Measurements from ENCODE around the gene ZNF414. TPM values are rescaled to one million over a fixed set of nuclear protein-coding genes. Genes with fewer than 3 reads are reported as not detected.

ZNF414 gene
- total RNA-seq, 2 experiments from 2014 or later, result 28.7 to 36.2 TPM

DNA sequence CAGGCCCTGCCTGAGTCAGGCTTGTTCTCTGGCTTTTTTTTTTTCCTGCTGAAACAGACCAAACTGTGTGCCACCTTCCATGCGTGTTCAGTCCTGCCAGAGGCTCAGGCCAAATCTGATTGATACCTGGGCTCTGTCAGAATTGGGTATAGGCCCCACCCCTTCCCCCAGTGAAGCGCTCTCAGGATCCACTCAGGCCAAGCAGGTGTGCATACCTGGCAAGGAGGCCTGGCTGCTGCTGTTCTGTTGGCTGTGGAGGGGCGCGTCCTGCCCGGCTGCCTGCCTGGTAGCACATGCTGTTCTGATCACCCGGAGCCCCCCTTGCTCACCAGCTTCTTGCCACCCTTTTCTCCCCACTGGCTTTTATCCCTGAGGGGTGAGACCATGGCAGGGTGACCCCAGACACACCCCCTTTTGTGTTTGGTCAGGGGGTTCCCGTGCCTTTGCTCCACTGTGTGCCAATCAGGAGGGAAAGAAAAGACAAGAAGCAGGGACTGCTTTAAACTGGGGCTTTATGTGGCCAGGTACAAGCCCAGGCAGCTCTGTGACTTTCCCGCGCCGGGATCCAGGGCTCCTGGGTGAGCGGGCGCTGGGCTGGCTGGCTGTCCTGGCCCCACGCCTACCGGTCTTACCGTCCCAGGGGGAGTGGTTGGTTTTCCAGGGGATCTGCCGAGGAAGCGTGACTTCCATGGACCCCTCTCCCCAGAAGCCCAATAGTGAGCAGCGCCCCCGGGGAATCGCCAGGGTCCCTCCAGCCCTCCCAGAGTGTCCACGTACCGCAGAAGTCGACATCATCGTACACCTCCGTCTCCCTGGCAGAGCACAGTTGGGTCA lies 24.2 kb downstream of the ZNF414 start:
- Mint-ChIP-seq H3K27me3 (ENCODE audit: low read depth) (no peaks in the 10 kb centered on the region), H3K36me3 (ENCODE audit: low read depth) (peaks cover 45% of the 10 kb centered on the region), H3K4me1 (ENCODE audit: low read depth) (peaks cover 53% of the 10 kb centered on the region), H3K4me3 (no peak overlapping the region), H3K27ac (peak overlapping the region; percentile 43), H3K9me3 (ENCODE audit: insufficient read depth) (no peaks in the 10 kb centered on the region)
- ATAC-seq (no peak), DNase-seq (no peak)
- CTCF ChIA-PET, result no interaction called here
- POLR2A ChIA-PET, result interaction anchor here (0.8 kb wide), 1 partner anchor 79 kb away, joined by 3 read pairs; no protein-coding TSS in a partner anchor

DNA sequence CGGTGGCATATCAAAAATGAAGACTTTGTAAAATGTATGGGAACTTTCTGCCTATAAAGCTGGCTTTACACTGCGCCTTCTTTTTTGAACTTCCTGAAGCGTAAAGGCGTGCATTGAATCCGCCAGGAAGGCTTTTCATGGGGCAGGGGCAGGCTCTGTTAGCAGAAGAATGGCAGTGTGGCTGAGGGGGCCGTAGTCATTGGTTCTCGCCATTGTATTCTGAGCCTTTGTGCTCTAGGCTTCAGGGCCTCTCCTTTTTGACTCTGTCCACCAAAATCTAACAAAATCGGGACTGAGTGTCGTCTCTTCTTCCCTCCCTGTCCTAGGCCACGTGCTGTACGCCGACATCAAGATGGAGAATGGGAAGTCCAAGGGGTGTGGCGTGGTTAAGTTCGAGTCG lies 25.6 kb downstream of the ZNF414 start:
- peak overlapping the region; percentile 35 for H3K4me3 Mint-ChIP-seq
- peaks cover 59% of the 10 kb centered on the region for H3K36me3 Mint-ChIP-seq (ENCODE audit: low read depth)
- no peak for ATAC-seq
- H3K4me1 Mint-ChIP-seq (ENCODE audit: low read depth), result peaks cover 42% of the 10 kb centered on the region
- CTCF ChIA-PET, result interaction anchor here (1.0 to 3.6 kb wide), 5 partner anchors 15 to 90 kb away, joined by 4 to 82 read pairs (median 16); partner anchors contain the start of genes MYO1F, PRAM1 and ZNF414
- no peak for DNase-seq
- H3K27ac Mint-ChIP-seq, result peak overlapping the region; percentile 90
- H3K9me3 Mint-ChIP-seq (ENCODE audit: insufficient read depth), result no peaks in the 10 kb centered on the region
- POLR2A ChIA-PET, result interaction anchor here (3.4 kb wide), 1 partner anchor 25 kb away, joined by 29 read pairs; the partner anchor contains the start of gene ZNF414
- no peaks in the 10 kb centered on the region for H3K27me3 Mint-ChIP-seq (ENCODE audit: low read depth)

DNA sequence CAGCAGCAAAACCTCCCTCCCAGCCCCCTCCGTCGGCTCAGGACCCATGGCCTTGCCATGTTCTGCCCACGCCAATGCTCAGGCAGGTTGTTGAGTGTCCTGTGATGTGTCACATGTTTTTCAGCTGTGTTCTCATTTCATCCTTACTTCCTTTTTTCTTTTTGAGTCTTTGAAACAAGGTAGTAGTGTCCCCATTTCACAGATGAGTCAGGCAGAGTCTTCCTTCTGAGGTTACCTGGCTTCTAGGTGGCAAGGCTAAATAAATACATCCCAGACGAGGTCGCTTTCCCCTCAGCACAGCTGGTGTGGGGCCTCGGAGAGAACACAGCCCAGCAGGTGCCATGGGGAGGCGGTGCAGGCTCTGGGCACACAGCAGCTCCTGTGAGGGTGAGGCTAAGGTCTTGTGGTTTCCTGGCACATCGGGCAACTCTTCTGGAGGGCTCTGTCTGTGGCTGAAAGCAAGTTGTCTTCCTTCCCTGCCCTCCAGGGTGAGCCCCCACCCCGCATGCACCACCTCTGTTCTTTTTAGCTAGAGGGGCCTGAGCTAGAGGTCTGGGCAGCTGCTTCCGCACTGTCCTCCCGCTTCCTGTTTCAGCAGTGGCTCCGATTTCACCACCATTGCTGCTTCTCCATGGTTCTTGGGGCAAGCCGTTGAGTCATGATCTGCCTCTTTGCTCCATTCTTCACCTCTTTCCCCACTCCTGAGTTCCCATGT lies 26.7 kb downstream of the ZNF414 start:
- DNase-seq (peak; percentile 80), ATAC-seq (peak; percentile 86)
- peaks cover 70% of the 10 kb centered on the region for H3K36me3 Mint-ChIP-seq (ENCODE audit: low read depth)
- POLR2A ChIA-PET, result interaction anchor here (0.5 to 3.4 kb wide), 10 partner anchors 9 to 90 kb away, joined by 3 to 29 read pairs (median 3); partner anchors contain the start of genes MYO1F and ZNF414
- H3K4me3 Mint-ChIP-seq, result peak overlapping the region; percentile 35
- peak overlapping the region; percentile 90 for H3K27ac Mint-ChIP-seq
- H3K27me3 Mint-ChIP-seq (ENCODE audit: low read depth), result no peaks in the 10 kb centered on the region
- H3K4me1 Mint-ChIP-seq (ENCODE audit: low read depth), result peaks cover 48% of the 10 kb centered on the region
- CTCF ChIA-PET, result interaction anchor here (0.6 to 3.6 kb wide), 24 partner anchors 8 to 134 kb away, joined by 3 to 82 read pairs (median 4); partner anchors contain the start of genes ANGPTL4, MARCHF2, MYO1F and PRAM1
- H3K9me3 Mint-ChIP-seq (ENCODE audit: insufficient read depth), result no peaks in the 10 kb centered on the region

DNA sequence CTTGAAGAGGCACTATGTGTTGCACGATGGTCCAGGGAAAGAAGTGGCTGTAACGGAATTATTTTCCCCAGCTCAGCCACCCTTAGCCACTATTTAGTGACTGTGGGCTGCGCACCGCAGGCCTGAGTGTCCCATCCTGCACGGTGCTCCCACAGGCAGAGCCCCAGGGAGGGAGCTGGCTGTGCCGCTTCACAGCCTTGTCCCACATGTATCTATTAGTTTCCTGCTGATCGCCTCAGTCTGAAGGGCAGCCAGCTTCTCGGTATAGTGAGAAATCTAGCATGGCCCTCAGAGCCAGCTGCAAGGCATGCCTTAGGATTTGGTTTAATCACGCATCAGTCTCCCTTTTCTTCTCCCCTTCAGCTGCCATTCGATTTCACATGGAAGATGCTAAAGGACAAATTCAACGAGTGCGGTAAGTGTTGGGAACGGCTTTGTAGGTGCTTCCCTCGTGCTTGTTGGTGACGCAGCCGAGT lies 27.3 kb downstream of the ZNF414 start:
- peak overlapping the region; percentile 35 for H3K4me3 Mint-ChIP-seq
- ChIA-PET POLR2A (interaction anchor here (0.8 to 3.4 kb wide), 7 partner anchors 8 to 90 kb away, joined by 3 to 29 read pairs (median 3); partner anchors contain the start of genes MYO1F and ZNF414), CTCF (interaction anchor here (0.5 to 3.6 kb wide), 21 partner anchors 10 to 133 kb away, joined by 3 to 82 read pairs (median 5); partner anchors contain the start of genes ANGPTL4, MARCHF2, MYO1F and ZNF414)
- peaks cover 51% of the 10 kb centered on the region for H3K4me1 Mint-ChIP-seq (ENCODE audit: low read depth)
- H3K27me3 Mint-ChIP-seq (ENCODE audit: low read depth), result no peaks in the 10 kb centered on the region
- peak overlapping the region; percentile 90 for H3K27ac Mint-ChIP-seq
- H3K9me3 Mint-ChIP-seq (ENCODE audit: insufficient read depth), result no peaks in the 10 kb centered on the region
- DNase-seq (no peak), ATAC-seq (no peak)
- peaks cover 73% of the 10 kb centered on the region for H3K36me3 Mint-ChIP-seq (ENCODE audit: low read depth)

DNA sequence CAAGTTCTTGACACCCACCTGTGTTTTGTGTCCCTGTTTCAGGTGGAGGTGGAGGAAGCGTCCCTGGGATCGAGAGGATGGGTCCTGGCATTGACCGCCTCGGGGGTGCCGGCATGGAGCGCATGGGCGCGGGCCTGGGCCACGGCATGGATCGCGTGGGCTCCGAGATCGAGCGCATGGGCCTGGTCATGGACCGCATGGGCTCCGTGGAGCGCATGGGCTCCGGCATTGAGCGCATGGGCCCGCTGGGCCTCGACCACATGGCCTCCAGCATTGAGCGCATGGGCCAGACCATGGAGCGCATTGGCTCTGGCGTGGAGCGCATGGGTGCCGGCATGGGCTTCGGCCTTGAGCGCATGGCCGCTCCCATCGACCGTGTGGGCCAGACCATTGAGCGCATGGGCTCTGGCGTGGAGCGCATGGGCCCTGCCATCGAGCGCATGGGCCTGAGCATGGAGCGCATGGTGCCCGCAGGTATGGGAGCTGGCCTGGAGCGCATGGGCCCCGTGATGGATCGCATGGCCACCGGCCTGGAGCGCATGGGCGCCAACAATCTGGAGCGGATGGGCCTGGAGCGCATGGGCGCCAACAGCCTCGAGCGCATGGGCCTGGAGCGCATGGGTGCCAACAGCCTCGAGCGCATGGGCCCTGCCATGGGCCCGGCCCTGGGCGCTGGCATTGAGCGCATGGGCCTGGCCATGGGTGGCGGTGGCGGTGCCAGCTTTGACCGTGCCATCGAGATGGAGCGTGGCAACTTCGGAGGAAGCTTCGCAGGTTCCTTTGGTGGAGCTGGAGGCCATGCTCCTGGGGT lies 28.2 kb downstream of the ZNF414 start:
- no peaks in the 10 kb centered on the region for H3K9me3 Mint-ChIP-seq (ENCODE audit: insufficient read depth)
- no peak overlapping the region for H3K4me3 Mint-ChIP-seq
- ATAC-seq (no peak), DNase-seq (no peak)
- no peaks in the 10 kb centered on the region for H3K27me3 Mint-ChIP-seq (ENCODE audit: low read depth)
- CTCF ChIA-PET, result interaction anchor here (0.5 to 3.6 kb wide), 8 partner anchors 9 to 132 kb away, joined by 3 to 82 read pairs (median 8); partner anchors contain the start of genes MYO1F and ZNF414
- H3K27ac Mint-ChIP-seq, result peak overlapping the region; percentile 90
- POLR2A ChIA-PET, result interaction anchor here (1.2 to 3.4 kb wide), 3 partner anchors 14 to 91 kb away, joined by 3 to 29 read pairs (median 3); partner anchors contain the start of genes MYO1F and ZNF414
- peaks cover 80% of the 10 kb centered on the region for H3K36me3 Mint-ChIP-seq (ENCODE audit: low read depth)
- H3K4me1 Mint-ChIP-seq (ENCODE audit: low read depth), result peaks cover 60% of the 10 kb centered on the region

DNA sequence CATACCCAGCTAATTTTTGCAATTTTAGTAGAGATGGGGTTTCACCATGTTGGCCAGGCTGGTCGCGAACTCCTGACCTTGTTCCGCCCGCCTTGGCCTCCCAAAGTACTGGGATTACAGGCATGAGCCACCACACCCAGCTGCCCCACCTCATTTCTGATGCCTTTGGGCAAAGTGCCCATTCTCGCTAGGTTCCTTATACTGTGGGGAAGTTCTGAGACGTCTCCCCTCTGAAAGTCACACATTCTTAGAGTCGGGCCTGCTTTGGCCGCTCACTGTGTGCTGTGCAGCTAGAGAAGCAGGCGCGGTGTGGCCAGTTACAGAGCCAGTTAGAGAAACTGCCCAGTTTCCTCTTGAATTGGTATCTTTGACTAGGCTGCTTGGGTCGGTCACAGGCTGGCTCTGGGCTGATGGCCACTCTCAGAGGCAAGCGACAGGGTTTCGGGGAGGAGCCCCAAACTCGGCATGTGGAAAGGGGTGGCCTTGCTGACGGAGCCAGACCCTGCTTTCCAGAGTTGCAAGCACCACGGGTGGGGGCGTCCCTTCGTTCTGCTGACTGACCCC lies 29.6 kb downstream of the ZNF414 start:
- H3K27me3 Mint-ChIP-seq (ENCODE audit: low read depth), result no peaks in the 10 kb centered on the region
- no peak overlapping the region for H3K4me3 Mint-ChIP-seq
- ATAC-seq, result no peak
- H3K36me3 Mint-ChIP-seq (ENCODE audit: low read depth), result peaks cover 84% of the 10 kb centered on the region
- POLR2A ChIA-PET, result no interaction called here
- H3K9me3 Mint-ChIP-seq (ENCODE audit: insufficient read depth), result no peaks in the 10 kb centered on the region
- H3K27ac Mint-ChIP-seq, result peak overlapping the region; percentile 15
- DNase-seq, result no peak
- CTCF ChIA-PET, result no interaction called here
- peaks cover 66% of the 10 kb centered on the region for H3K4me1 Mint-ChIP-seq (ENCODE audit: low read depth)

DNA sequence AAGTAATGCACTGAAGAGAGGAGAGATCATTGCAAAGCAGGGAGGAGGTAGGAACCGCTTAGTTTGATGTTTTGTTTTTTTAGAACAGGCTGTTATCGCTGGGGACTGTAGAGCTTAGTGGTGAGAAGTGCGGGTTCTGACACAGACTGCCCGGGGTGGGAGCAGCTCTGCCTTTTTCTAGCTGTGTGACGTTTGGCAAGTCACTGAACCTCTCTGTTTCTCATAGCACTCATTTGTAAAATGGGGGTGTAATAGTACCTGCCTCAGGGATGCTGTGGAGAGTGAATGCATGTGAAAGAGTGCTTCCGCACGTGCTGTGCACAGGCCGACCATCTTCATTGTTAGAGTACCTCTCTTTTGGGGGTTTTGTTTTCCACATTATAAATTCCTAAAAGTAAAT lies 30.8 kb downstream of the ZNF414 start:
- DNase-seq, result no peak
- Mint-ChIP-seq H3K27me3 (ENCODE audit: low read depth) (no peaks in the 10 kb centered on the region), H3K4me3 (no peak overlapping the region), H3K4me1 (ENCODE audit: low read depth) (peaks cover 67% of the 10 kb centered on the region), H3K36me3 (ENCODE audit: low read depth) (peaks cover 84% of the 10 kb centered on the region), H3K9me3 (ENCODE audit: insufficient read depth) (no peaks in the 10 kb centered on the region), H3K27ac (peak overlapping the region; percentile 55)
- POLR2A ChIA-PET, result no interaction called here
- no peak for ATAC-seq
- CTCF ChIA-PET, result interaction anchor here (1.1 kb wide), 1 partner anchor 129 kb away, joined by 3 read pairs; no protein-coding TSS in a partner anchor

DNA sequence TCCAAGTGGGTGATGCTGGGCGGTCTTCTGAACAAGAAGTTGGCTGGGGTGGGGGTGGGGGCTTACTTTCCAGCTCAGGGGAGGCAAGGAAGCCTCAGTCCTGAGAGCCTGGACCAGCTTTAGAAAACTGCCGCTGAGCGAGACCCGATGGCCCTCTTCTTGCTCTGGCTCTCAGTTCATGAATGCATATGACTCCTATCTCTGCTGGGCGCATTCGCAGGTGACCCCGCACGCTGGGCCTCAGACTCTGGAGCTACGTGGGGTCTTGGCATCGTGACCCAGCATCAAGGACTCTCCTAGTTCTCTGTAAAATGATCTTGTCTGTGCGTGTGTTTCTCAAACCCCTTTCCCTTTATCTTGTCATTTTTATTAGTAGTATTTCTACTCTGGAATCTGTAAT lies 31.3 kb downstream of the ZNF414 start:
- no peaks in the 10 kb centered on the region for H3K27me3 Mint-ChIP-seq (ENCODE audit: low read depth)
- ChIA-PET CTCF (interaction anchor here (1.1 to 6.1 kb wide), 2 partner anchors 97 to 128 kb away, joined by 3 to 41 read pairs; no protein-coding TSS in a partner anchor), POLR2A (interaction anchor here (0.7 kb wide), 1 partner anchor 147 kb away, joined by 3 read pairs; no protein-coding TSS in a partner anchor)
- DNase-seq (no peak), ATAC-seq (no peak)
- no peak overlapping the region for H3K4me3 Mint-ChIP-seq
- no peaks in the 10 kb centered on the region for H3K9me3 Mint-ChIP-seq (ENCODE audit: insufficient read depth)
- H3K36me3 Mint-ChIP-seq (ENCODE audit: low read depth), result peaks cover 84% of the 10 kb centered on the region
- H3K4me1 Mint-ChIP-seq (ENCODE audit: low read depth), result peaks cover 67% of the 10 kb centered on the region
- H3K27ac Mint-ChIP-seq, result no peak overlapping the region

DNA sequence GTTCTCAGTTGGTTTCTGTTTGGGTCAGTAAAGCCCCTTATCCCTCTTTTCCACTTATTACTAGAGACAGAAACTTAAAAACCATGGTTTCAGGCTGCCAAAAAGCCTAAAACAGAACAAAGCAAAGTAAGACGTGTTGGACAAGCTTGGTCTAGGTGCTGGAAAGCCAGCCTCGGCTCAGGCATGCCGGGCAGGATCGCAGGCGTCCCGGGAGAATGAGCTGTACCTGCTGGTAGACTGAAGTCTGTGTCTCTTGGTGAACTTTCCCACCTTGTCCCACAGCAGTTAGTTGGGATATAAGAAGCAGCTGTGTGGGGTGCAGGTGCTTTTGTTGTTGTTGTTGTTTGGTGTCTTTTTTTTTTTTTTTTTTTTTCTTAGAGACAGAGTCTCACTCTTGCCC lies 32.4 kb downstream of the ZNF414 start:
- CTCF ChIA-PET, result interaction anchor here (1.4 to 6.1 kb wide), 4 partner anchors 32 to 128 kb away, joined by 3 to 41 read pairs (median 4); partner anchors contain the start of gene MARCHF2
- Mint-ChIP-seq H3K27me3 (ENCODE audit: low read depth) (no peaks in the 10 kb centered on the region), H3K4me1 (ENCODE audit: low read depth) (peaks cover 66% of the 10 kb centered on the region), H3K36me3 (ENCODE audit: low read depth) (peaks cover 81% of the 10 kb centered on the region), H3K4me3 (no peak overlapping the region), H3K27ac (peak overlapping the region; percentile 65), H3K9me3 (ENCODE audit: insufficient read depth) (no peaks in the 10 kb centered on the region)
- DNase-seq, result no peak
- no peak for ATAC-seq
- POLR2A ChIA-PET, result interaction anchor here (0.5 to 1.3 kb wide), 4 partner anchors 15 to 68 kb away, joined by 3 to 5 read pairs (median 3); partner anchors contain the start of gene HNRNPM

DNA sequence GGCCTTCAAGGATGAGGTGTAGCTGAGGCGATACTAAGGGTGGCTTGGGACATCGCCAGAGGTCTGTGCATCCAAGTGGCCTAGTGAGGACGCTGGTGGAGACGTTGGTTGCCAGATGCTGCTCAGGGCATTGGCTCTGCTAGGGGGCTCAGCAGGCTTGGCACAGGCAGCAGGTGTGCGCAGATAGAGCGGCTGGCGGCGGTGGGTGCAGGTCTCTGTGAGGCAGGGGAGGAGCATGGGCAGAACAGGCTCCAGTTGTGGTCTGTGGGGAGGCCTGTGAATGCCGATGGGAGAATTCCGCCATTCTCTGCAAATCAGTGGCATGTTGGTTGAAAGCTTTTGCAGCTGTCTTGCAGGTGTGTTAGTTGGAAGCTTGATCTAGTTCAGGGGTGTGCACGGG lies 32.8 kb downstream of the ZNF414 start:
- H3K4me1 Mint-ChIP-seq (ENCODE audit: low read depth), result peaks cover 66% of the 10 kb centered on the region

More for the DNA sequence above, 32.8 kb downstream of the ZNF414 start:
- H3K4me3 Mint-ChIP-seq, result no peak overlapping the region
- CTCF ChIA-PET, result interaction anchor here (1.4 to 6.1 kb wide), 4 partner anchors 32 to 127 kb away, joined by 3 to 41 read pairs (median 4); partner anchors contain the start of gene MARCHF2
- H3K27ac Mint-ChIP-seq, result peak overlapping the region; percentile 65
- ATAC-seq (peak; percentile 29), DNase-seq (no peak)
- H3K9me3 Mint-ChIP-seq (ENCODE audit: insufficient read depth), result no peaks in the 10 kb centered on the region
- H3K27me3 Mint-ChIP-seq (ENCODE audit: low read depth), result no peaks in the 10 kb centered on the region
- POLR2A ChIA-PET, result interaction anchor here (0.5 to 1.3 kb wide), 3 partner anchors 15 to 68 kb away, joined by 3 to 5 read pairs (median 3); partner anchors contain the start of gene HNRNPM
- H3K36me3 Mint-ChIP-seq (ENCODE audit: low read depth), result peaks cover 80% of the 10 kb centered on the region
